ENCODE results near the gene KRTAP10-11. TPM values are rescaled to one million over a fixed set of nuclear protein-coding genes. Genes with fewer than 3 reads are reported as not detected.

Gene KRTAP10-11
- total and polyA plus RNA-seq, 2 of the 8 experiments (the other 6 are each of a cell fraction or from before 2014, with no cell fraction given): not detected

DNA sequence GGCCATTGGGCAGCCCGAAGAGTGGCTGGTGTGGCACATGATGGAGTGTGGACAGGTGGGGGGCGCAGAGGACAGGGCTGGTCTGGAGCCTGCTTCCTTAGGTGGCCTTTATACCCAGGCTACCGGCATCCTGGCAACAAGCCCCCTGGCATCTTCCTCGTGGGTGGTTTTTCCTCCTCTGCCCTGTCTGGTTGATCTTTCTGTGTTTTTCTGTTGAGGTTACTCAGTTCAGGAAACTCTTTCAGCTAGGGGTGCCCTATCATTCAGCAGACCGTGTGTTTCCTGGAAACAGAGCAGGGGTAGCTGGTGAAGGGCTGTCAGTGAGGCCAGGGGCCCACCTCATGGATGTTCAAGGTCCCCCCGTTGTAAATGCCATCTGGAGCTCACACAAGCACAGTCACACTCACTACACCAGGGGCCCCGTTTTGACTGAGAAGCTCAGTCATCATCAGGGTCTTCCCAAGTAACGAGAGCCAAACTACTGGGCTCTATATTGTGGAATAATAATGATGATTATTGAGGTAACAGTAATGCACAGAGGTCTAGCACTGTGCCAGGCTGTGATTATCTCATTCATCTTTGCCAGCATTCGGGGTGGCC is 8.5 kb downstream of the KRTAP10-11 start, which contains the start of gene KRTAP12-4:
KRTAP12-4 (minus strand) TSS at position 84 of the 600 bp plus-strand sequence; CDS start at position 39, 45 bp downstream.
- no peak within 1 kb of the TSS for H3K14ac ChIP-seq (ENCODE audit: insufficient read length)
- CTCF ChIA-PET (ENCODE audit: partially characterized antibody): interaction anchor here (0.8 kb wide), 1 partner anchor 72 kb away, joined by 3 read pairs; no protein-coding TSS in a partner anchor
- POLR2A ChIA-PET (ENCODE audit: partially characterized antibody): no interaction called here
- H3K23me2 ChIP-seq (ENCODE audit: low read depth, low read length): no peaks in the 10 kb centered on the region
- no peak within 1 kb of the TSS for H3K4me2 ChIP-seq (ENCODE audit: insufficient read depth in 1 of 2, low read depth in 2 of 2, low read length in 2 of 2)
- H3K4me1 ChIP-seq (replicated peaks in 1 of 4; ENCODE audit: control insufficient read depth in 3 of 4, insufficient read depth in 4 of 4, low read length in 3 of 4): peaks cover 0 to 7% (median under 1%) of the 10 kb centered on the region in 4 experiments; a peak in 5 of 7 replicates
- H4K8ac ChIP-seq (ENCODE audit: extremely low read depth, insufficient read depth, low read length): no peak within 1 kb of the TSS
- H4K20me1 ChIP-seq (replicated peaks in 1 of 2; ENCODE audit: control insufficient read depth in 1 of 2, insufficient read depth in 2 of 2, low read length in 2 of 2): no peaks in the 10 kb centered on the region
- H2BK12ac ChIP-seq (ENCODE audit: low read depth, low read length): no peak within 1 kb of the TSS
- no peaks in the 10 kb centered on the region for H3K79me2 ChIP-seq (ENCODE audit: control insufficient read depth in 1 of 2, insufficient read depth in 2 of 2, low read length in 2 of 2)
- TF ChIP-seq NRF1 (IDR thresholded peaks at IDR 0.05; ENCODE audit: low read depth, low read length) (no peak), SRF (IDR thresholded peaks at IDR 0.05; ENCODE audit: low read depth, low read length) (no peak), POU5F1 (IDR thresholded peaks at IDR 0.05; ENCODE audit: low read depth, low read length) (no peak)
- no peaks in the 10 kb centered on the region for H3K36me3 ChIP-seq (ENCODE audit: control insufficient read depth in 2 of 4, insufficient read depth in 4 of 4, low read length in 3 of 4)
- no peak for DNase-seq (ENCODE audit: low read depth in 1 of 2, low spot score in 2 of 2)
- H3K23ac ChIP-seq (ENCODE audit: insufficient read length): no peak within 1 kb of the TSS
- H2BK15ac ChIP-seq (ENCODE audit: low read length): no peak within 1 kb of the TSS
- H3K4ac ChIP-seq (replicated peaks; ENCODE audit: insufficient read length, low read depth, low read length): no peak within 1 kb of the TSS
- no peak within 1 kb of the TSS for H2BK20ac ChIP-seq (ENCODE audit: low read length)
- H4K91ac ChIP-seq (replicated peaks; ENCODE audit: insufficient read length, low read length): no peak within 1 kb of the TSS
- no peak within 1 kb of the TSS for H2BK120ac ChIP-seq (replicated peaks; ENCODE audit: low read depth, low read length)
- no peak within 1 kb of the TSS for H4K5ac ChIP-seq (ENCODE audit: insufficient read length, low read depth, low read length)
- 0 out of 2 replicates have a peak within 1 kb of the TSS, but pooled peaks have one; percentile 53 for H2AK5ac ChIP-seq (ENCODE audit: low read depth, low read length)
- 85% methylated on average over 9 of the region's 9 CpGs; no CpG with 5 or more reads in 1 of the 2 experiments for WGBS, 2 experiments (ENCODE audit: extremely low coverage in 1 of 2, insufficient coverage in 1 of 2, insufficient read length in 1 of 2, insufficient replicate concordance in 2 of 2, low coverage in 1 of 2, low lambda C conversion rate in 2 of 2, missing lambda C conversion rate in 1 of 2)
- peaks cover 0 to 4% of the 10 kb centered on the region in 2 experiments; a peak in 2 of 4 replicates for H3K9me3 ChIP-seq (ENCODE audit: insufficient read depth in 2 of 2, low read depth in 1 of 2, low read length in 1 of 2)
- peaks cover 0 to 2% (median 0%) of the 10 kb centered on the region in 4 experiments; a peak in 1 of 7 replicates for H3K27me3 ChIP-seq (replicated peaks in 1 of 4; ENCODE audit: control insufficient read depth in 3 of 4, extremely low read depth in 1 of 4, insufficient read depth in 3 of 4, low read length in 3 of 4)
- no peak within 1 kb of the TSS for H2AFZ ChIP-seq (ENCODE audit: low read length)
- H2BK5ac ChIP-seq (ENCODE audit: low read depth, low read length): no peak within 1 kb of the TSS
- H3K18ac ChIP-seq (ENCODE audit: extremely low read depth, low read length): no peak within 1 kb of the TSS
- no peak within 1 kb of the TSS for H3K56ac ChIP-seq (replicated peaks; ENCODE audit: insufficient read length, low read depth, low read length)
- FAIRE-seq: no peak
- no peak within 1 kb of the TSS for H3K4me3 ChIP-seq (ENCODE audit: extremely low read depth in 1 of 4, insufficient read depth in 2 of 4, low read depth in 3 of 4, low read length in 4 of 4)
- no peak within 1 kb of the TSS for H3K27ac ChIP-seq (ENCODE audit: low read depth, low read length)
- no peaks in the 10 kb centered on the region for H3K79me1 ChIP-seq (ENCODE audit: low read depth, low read length)
- no peak within 1 kb of the TSS for H3K9ac ChIP-seq (replicated peaks in 1 of 4; ENCODE audit: extremely low read depth in 1 of 4, low read depth in 3 of 4, low read length in 3 of 4)
